Tibial nerve (tissue), 4 donors: ENCODE measurements around the gene PRKG2.

Experiments used
- EP300 ChIP-seq, 2 donors: sonication (generic); formaldehyde crosslinking; IDR thresholded peaks; one replicate each; pipeline ENCODE4 v1.6.1; 2017; ENCODE audit warnings: antibody characterized with exemption in 2 of 2, mild to moderate bottlenecking in 1 of 2
- POLR2A ChIP-seq, 2 donors: fragments of 450-650 bp; IDR thresholded peaks; one replicate each; pipeline ENCODE4 v1.6.1; 2017; ENCODE audit warnings: antibody characterized with exemption in 2 of 2, mild to moderate bottlenecking in 2 of 2, moderate library complexity in 2 of 2
- TF ChIP-seq, protein P1 (sequence below), 5 experiments: fragments of 200-600 bp in 3 of 5; fragments of 450-650 bp in 2 of 5; sonication (generic) in 3 of 5; IDR thresholded peaks; one replicate each; pipeline ENCODE4 v1.5.1; 2016 to 2019; ENCODE audit warnings: antibody characterized with exemption in 5 of 5, mild to moderate bottlenecking in 3 of 5, moderate library complexity in 2 of 5

DNA sequence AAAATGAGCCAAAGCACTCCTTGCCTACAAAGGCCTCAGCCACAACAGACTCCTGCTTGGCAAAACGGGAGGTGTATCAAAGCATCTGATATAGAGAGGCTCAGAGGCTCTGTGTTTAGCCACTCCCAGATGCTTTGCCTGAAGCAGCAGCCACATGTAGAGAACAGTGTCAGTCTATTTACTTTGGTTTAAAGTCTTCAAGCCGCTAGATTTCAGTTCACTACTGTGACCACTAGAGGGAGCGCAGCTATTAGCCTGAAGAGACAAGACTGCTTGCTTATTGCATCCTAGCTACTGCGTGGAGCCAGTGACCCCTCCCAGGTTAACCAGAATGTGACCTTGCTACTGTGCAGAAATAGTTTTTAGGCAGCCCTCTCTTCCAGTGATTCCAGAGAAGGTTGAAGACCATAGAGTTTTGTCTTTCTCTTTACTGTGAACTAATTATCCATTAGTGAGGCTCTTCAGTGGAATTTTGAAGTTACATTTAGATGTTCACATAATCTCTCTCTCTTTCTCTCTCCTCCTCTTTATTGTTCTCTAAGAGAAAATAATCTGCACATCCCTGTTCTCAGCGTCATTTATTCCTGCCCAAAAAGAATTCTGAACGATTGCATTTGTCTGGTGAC is 145.2 kb downstream of the PRKG2 start:
- TF ChIP-seq, protein P1, sequence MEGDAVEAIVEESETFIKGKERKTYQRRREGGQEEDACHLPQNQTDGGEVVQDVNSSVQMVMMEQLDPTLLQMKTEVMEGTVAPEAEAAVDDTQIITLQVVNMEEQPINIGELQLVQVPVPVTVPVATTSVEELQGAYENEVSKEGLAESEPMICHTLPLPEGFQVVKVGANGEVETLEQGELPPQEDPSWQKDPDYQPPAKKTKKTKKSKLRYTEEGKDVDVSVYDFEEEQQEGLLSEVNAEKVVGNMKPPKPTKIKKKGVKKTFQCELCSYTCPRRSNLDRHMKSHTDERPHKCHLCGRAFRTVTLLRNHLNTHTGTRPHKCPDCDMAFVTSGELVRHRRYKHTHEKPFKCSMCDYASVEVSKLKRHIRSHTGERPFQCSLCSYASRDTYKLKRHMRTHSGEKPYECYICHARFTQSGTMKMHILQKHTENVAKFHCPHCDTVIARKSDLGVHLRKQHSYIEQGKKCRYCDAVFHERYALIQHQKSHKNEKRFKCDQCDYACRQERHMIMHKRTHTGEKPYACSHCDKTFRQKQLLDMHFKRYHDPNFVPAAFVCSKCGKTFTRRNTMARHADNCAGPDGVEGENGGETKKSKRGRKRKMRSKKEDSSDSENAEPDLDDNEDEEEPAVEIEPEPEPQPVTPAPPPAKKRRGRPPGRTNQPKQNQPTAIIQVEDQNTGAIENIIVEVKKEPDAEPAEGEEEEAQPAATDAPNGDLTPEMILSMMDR (IDR thresholded peaks at IDR 0.05) = peak; percentile 65 to 91 (median 86)
- TF ChIP-seq POLR2A (IDR thresholded peaks at IDR 0.05) (no peak), EP300 (IDR thresholded peaks at IDR 0.05) (no peak)
